Measurements from ENCODE around the gene NPHP3. TPM values are rescaled to one million over a fixed set of nuclear protein-coding genes. Genes with fewer than 3 reads are reported as not detected.

The NPHP3 gene
- total RNA-seq, 1 experiment from 2014 or later, result 18.4 TPM

GRCh38 chr3:132703733-132704132, 18.5 kb downstream of the NPHP3 start:
- no peak for DNase-seq (ENCODE audit: low read depth)

DNA sequence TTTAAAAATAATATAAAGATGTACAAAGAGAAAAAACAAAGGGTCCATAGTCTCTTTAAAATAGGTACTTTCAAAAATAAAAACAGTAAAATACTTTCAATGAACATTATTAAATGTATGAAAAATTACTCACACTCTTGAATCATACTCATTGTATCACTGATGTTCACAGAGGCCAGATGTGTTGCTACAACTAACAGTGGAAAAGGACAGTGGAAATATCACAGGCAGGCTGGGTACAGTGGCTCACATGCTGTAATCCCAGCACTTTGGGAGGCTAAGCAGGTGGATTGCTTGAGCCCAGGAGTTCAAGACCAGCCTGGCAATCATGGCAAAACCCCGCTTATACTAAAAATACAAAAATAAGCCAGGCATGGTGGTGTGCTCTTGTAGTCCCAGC, 26.8 kb downstream of the NPHP3 start:
- DNase-seq (ENCODE audit: low read depth), result no peak

DNA sequence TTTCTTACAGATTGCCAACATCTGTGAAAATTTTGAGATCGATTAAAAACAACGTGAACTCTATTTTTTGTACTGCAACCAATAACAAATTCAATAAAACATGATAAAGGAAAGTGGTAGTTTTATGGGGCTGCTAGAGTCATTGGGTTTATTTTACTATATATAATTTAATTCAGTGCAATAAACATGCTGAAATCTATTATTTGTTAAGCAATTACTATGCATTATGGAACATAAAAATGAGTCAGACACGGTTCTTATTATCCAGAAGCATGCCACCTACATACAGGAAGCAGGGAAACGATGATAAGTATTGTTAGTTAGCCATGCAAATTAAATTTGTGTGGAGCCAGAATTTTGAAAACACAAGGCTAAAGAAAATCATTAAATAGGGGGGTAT, 27.2 kb downstream of the NPHP3 start:
- DNase-seq (ENCODE audit: low read depth), result no peak

DNA sequence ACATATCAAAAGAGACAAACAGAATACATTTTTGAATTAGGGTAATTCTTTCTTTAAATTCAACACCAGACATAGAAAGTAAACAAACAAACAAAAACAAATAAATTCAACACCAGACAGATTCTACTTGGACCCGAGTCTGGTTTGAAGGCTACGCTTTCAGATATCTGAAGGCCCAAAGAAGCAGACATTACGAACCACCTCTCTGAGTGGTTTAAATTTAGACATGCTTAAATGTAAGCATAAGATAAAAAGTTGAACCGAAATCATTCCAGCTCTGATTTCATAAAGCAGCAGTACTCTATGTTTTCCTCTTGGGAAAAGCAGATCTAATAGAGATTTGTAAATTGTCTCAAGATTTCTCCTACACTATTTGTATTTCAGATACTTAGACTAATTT, 32.2 kb downstream of the NPHP3 start:
- DNase-seq (ENCODE audit: low read depth), result no peak

DNA sequence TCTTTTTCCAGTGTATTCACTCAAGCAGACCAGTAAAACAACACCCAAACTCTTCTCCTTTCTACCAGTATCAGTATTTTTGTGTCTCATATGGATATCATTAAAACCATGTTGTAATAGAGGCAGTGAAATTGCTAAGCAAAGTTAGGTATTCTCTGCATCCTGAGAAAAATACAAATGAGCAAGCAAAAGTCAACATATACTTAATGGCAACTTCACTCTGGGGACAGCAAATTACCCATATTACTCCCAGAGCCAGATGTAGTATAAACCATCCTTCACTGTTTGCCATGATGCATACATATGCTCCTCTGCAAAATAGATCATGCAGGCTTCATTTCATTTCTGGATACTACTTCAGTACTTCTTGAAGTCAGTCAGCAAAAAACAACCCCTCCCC, 40.0 kb downstream of the NPHP3 start:
- DNase-seq (ENCODE audit: low read depth), result no peak

DNA sequence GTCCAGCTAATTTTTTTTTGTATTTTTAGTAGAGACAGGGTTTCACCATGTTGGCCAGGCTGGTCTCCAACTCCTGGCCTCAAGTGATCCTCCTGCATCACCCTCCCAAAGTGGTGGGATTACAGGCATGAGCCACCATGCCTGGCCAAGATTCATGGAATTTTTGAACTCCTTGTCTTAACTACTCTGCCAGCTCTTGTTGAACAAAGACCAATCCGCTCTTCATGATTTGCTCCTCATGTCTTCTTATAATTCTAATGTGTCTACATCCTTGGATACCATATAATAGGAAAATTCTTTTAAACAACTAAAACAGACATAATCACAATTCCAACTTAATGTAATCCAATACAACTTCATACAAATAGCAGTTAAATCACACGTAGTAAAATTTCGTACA, 40.8 kb downstream of the NPHP3 start:
- DNase-seq (ENCODE audit: low read depth), result no peak

- DNase-seq (ENCODE audit: low read depth), result no peak
These were observed 42.3 kb downstream of the NPHP3 start for GRCh38 chr3:132679911-132680310.

DNA sequence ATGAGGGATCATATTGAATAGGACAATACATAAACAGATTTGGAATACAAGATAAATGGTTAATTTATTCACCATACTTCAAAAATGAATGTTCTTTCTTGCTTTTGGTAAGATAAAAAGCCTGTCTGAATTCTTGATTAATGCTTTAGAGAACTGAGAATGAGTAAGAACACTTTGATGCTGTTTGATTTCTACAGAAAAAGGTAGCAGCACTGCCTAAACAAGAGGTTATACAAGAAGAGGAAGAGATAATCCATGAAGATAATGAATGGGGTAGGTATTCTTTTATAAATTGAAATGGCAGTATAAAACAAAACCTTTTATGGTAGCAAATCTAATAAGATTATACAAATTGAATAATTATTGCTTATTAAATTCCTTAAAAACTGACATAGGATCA, 46.8 kb downstream of the NPHP3 start:
- no peak for DNase-seq (ENCODE audit: low read depth)

DNA sequence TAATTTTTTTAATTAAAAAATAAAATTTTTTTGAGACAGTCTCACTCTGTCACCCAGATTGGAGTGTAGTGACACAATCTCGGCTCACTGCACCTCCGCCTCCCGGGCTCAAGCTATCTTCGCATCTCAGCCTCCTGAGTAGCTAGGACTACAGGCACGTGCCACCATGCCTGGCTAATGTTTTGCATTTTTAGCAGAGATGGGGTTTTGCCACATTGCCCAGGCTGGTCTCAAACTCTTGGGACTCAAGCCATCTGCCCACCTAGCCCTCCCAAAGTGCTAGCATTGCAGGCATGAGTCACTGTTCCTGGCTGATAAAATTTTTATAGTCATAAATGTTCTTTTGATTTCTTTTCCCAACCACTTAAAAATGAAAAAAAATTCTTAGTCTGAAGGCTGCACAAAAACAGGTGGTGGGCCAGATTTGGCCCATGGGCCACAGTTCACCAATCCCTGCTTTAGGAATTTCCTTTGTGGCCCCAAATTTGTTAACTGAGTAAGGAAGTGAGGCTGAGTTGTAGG, 52.9 kb downstream of the NPHP3 start:
- DNase-seq (ENCODE audit: low read depth), result no peak

DNA sequence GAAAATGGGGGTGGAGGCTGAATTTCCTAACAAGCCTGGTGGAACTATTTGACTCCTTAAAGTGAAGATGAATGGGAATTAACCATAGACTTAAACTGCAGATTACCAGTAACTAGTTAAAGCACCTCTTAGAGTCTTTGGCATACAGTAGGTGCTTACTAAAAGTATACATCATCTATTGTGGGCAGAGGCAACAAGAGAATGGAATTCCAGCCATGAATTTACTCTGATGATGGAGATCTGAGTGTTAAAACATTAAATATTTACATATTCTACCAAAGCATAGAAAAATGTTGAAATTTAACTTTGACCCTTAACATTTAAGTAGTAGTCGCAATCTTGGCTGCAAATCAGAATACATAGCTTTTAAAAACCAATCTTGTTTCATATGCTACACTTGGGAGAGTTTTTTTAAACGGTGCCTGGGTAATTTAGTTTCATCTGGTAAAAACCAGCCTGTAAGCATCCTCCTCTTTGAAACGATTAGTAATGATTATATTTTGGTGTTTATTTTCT, 56.9 kb downstream of the NPHP3 start:
- no peak for DNase-seq (ENCODE audit: low read depth)

DNA sequence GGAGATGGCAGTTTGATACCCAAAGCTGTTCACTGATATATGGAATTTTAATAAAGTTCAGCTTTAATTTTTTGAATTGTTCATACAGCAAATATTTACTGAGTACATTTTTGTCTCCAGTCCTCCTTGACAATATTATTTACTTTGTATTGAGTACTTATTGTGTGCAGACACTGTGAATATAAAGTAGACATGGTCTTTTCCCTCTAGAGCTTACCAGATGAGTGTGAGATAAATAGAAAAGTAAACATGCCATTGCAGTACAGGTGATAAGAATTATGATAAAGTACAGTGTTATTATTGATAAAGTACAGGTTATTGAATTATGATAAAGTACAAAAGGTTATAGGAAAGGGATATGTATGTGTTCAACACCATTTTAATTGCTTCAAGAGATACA, 60.0 kb downstream of the NPHP3 start:
- no peak for DNase-seq (ENCODE audit: low read depth)

- no peak for DNase-seq (ENCODE audit: low read depth)
These were observed 61.1 kb downstream of the NPHP3 start for GRCh38 chr3:132661101-132661500.

DNA sequence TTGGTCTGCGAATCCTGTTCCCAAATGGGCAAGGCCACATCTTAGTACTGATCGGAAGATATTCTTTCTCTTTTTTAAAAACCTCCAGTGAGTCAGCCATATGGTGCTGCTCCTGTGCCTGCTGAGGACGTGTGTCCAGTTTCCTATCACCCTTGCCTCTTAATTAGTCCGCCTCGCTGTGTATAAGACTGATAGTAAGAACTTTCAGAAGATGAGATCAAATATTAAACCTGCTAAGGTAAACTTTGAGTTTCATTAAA, 61.5 kb downstream of the NPHP3 start:
- DNase-seq (ENCODE audit: low read depth), result no peak

DNA sequence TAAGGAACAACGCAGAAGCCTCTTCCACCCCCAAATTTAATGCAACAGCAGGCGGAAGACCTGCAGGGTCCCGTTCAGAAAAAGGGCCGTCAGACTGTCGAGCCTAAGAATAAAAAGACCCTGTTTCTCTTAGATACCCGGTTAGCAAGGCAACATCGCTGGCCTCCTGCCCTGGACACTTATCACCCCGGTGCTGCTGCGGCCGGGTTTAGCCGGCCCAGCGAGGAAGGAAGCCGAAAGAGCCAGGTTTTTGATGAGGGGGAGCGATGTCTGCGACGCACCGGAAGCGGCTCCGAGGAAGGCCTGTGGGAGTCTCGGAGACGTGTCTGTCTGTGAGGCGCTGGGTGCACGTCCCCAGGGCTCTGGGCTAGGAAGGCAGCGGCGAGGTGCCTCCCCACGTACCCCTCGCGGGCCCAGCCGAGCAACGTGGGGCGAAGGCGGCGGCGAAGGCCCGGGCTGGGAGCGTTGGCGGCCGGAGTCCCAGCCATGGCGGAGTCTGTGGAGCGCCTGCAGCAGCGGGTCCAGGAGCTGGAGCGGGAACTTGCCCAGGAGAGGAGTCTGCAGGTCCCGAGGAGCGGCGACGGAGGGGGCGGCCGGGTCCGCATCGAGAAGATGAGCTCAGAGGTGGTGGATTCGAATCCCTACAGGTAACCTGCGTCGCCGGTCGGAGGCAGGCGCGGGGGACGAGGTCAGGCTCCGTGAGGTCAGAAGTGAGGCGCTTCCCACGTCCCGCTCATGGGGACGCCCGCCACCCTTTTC, 62.0 kb downstream of the NPHP3 start, which contains the start of gene UBA5:
UBA5 (plus strand) TSS at position 278 of the 759 bp plus-strand sequence; CDS start at position 487, 209 bp downstream.
- DNase-seq (ENCODE audit: low read depth), result peak; percentile 78

DNA sequence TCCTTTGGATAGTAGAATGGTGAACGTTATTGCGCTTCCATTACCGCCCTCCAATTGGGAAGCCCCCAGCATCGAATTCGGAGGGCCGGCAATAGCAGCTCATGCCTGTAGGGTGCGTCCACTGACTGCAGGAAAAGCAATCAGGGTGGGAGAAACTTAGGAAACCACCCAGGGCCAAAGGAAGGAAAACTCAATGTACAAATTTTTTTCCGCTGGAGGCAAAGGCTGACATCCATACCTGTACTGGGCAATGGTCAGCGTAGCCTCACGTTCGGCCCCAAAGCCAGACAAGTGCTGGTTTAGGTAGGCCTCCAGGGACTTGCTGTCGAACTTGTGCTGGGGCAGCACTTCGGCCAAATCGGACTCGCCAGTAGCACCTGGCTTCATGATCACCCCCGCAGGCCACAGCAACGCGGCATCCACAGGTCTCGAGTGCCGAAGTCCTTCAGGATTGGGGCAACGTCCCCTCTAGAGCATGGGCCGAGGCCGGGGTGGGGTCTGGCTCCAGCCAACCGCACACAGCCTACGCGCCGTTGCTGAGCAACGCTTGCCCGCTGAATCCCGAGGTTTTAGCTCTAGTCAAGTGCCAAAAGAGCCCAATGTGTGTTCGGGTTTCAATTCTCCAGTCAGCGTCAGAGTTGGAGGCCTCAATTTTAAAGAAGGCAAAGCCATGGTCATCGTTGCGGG, 62.7 kb downstream of the NPHP3 start, which contains the start of gene ACAD11:
ACAD11 (minus strand) TSS at position 445 of the 687 bp plus-strand sequence; CDS start at position 387, 58 bp downstream.
- DNase-seq (ENCODE audit: low read depth), result peak; percentile 75

DNA sequence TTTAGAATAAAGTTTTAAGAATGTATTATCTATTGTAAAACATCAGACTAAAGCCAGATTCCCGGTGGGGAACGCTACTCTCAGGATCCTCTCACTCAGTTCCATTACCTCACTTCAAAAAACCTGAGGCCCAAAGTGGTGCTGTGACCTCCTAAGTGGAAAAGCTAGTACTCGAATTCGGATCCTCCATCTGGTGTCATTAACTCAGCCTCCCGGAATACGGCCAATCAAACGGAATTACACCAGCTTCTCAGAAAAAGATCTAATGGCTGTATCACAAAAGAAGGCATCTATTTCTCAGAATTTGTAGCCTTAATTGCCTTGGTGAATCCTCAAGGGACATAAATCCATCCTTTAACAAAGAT, 63.2 kb downstream of the NPHP3 start:
- no peak for DNase-seq (ENCODE audit: low read depth)

GRCh38 chr3:132657869-132658747, 64.1 kb downstream of the NPHP3 start:
- DNase-seq (ENCODE audit: low read depth), result no peak

- no peak for DNase-seq (ENCODE audit: low read depth)
These were observed 66.7 kb downstream of the NPHP3 start for GRCh38 chr3:132655471-132655870.

- no peak for DNase-seq (ENCODE audit: low read depth)
These were observed 67.5 kb downstream of the NPHP3 start for GRCh38 chr3:132654721-132655120.

DNA sequence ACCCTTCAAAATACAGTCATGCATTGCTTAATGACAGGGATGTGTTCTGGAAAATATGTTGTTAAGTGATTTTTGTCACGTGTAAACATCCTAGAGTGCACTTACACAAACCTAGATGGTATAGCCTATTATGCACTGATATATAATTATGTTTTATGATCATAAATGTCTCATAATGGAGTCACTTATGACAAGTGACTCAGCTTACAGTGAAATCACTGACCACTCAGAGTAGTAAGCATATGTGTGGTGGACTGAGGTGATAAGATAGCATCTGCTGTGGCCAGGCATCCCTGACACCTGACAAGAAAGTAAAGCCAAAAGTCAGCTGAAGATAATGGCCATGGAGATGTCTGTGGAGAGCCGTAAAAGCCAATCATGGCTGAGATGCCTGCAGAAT, 68.0 kb downstream of the NPHP3 start:
- no peak for DNase-seq (ENCODE audit: low read depth)

DNA sequence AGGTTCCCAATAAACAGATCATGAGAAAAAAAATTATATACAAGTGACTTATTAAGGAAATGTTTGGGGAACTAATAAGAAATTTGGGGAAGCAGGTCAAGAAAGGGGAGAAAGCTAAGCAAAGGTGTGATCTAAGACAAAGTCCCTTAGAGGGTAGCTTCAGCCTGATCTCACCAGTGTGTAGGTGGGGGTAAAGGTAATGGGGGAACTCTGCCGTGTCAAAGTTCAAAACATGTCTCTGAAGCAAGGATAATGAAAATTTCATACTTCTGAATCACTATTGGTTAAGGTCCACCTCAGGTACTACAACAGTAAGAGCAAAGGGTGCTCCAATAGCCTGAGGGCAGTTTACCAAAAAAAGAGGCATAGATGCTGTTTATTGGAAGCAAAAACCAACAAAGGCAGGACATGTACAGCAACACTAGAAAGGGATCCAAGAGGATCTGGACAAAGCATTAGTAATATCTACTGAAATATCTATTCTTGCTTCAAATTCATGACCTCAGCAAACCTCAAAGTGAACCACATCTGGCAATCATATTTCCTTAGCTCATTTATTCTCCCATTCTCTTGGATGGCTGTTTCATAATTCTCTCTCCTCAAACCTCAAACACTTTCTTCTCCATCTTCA, 69.5 kb downstream of the NPHP3 start:
- no peak for DNase-seq (ENCODE audit: low read depth)

- DNase-seq (ENCODE audit: low read depth), result no peak
These were observed 72.1 kb downstream of the NPHP3 start for GRCh38 chr3:132650153-132650552.
